GM19238 (cell line): ENCODE results near the gene SH3TC1.

Experiments
- DNase-seq: peaks from one replicate; pipeline ENCODE4 v3.0.0; 2011; ENCODE audit warnings: low spot score; ENCODE audit not compliant: insufficient read length

SH3TC1 gene

GRCh38 chr4:8274765-8275547 is 75.9 kb downstream of the SH3TC1 start:
- no peak for DNase-seq

- no peak for DNase-seq
Observed at GRCh38 chr4:8275548-8275910, 76.4 kb downstream of the SH3TC1 start.

- DNase-seq = no peak
Observed at GRCh38 chr4:8276358-8277240, 77.5 kb downstream of the SH3TC1 start.

- DNase-seq = no peak
Observed at GRCh38 chr4:8277356-8278008, 78.4 kb downstream of the SH3TC1 start.

GRCh38 chr4:8278009-8278395 is 78.9 kb downstream of the SH3TC1 start:
- DNase-seq = no peak

GRCh38 chr4:8278421-8279287 is 79.6 kb downstream of the SH3TC1 start:
- no peak for DNase-seq

- no peak for DNase-seq
Observed at GRCh38 chr4:8279321-8280157, 80.4 kb downstream of the SH3TC1 start.

GRCh38 chr4:8280158-8280875 is 81.2 kb downstream of the SH3TC1 start:
- no peak for DNase-seq

- DNase-seq = no peak
Observed at GRCh38 chr4:8280876-8281440, 81.9 kb downstream of the SH3TC1 start.

- DNase-seq = no peak
Observed at GRCh38 chr4:8281519-8282133, 82.5 kb downstream of the SH3TC1 start.

GRCh38 chr4:8282134-8282641 is 83.1 kb downstream of the SH3TC1 start:
- DNase-seq = no peak

GRCh38 chr4:8282742-8283141 is 83.7 kb downstream of the SH3TC1 start:
- DNase-seq = no peak

GRCh38 chr4:8283161-8283560 is 84.1 kb downstream of the SH3TC1 start:
- no peak for DNase-seq

- DNase-seq = no peak
Observed at GRCh38 chr4:8283631-8284121, 84.6 kb downstream of the SH3TC1 start.

- DNase-seq = no peak
Observed at GRCh38 chr4:8284391-8284790, 85.3 kb downstream of the SH3TC1 start.

GRCh38 chr4:8285143-8285975 is 86.3 kb downstream of the SH3TC1 start:
- DNase-seq = no peak

- DNase-seq = no peak
Observed at GRCh38 chr4:8285976-8286718, 87.1 kb downstream of the SH3TC1 start.
